ENCODE results near the gene LILRB3. TPM values are rescaled to one million over a fixed set of nuclear protein-coding genes. Genes with fewer than 3 reads are reported as not detected.

LILRB3 gene
- total RNA-seq, 4 donors from 2014 or later = 0.34 to 5.7 (median 2.9) TPM

DNA sequence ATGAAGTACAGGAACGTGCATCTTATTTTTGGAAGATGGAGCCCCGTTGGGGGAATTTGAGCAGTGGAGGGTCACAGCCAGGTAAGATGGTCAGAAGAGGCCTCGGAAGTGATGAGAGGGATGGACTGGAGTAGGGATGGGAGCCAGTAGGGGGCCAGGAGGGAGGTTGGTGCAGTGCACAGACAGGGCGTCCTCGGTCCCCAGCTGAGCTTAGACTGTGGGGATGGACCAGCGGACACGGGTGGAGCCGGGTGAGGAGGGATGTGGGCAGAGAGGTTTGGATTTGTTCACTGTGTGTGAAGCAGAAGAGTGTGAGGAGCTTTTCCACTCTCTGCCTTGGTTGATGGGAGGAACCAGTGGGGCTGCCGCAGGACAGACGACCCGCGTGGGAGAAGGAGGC lies 11.6 kb downstream of the LILRB3 start:
- Histone ChIP-seq H3K27ac (no peak overlapping the region), H3K4me1 (peaks cover 33% of the 10 kb centered on the region), H3K9me3 (no peaks in the 10 kb centered on the region), H3K36me3 (peaks cover 20% of the 10 kb centered on the region), H3K27me3 (no peaks in the 10 kb centered on the region), H3K4me3 (no peak overlapping the region)
- WGBS = 79% methylated on average over 12 of the region's 12 CpGs
- no peak for TF ChIP-seq POLR2AphosphoS5 (IDR thresholded peaks at IDR 0.05)
- TF ChIP-seq CTCF (IDR thresholded peaks at IDR 0.05) = no peak
- TF ChIP-seq POLR2A (IDR thresholded peaks at IDR 0.05) = no peak
- no peak for TF ChIP-seq EP300 (IDR thresholded peaks at IDR 0.05)
- DNase-seq (ENCODE audit: low spot score in 2 of 2) = peak in 1 of 2 donors; percentile 59

GRCh38 chr19:54209811-54210494 lies 12.9 kb downstream of the LILRB3 start:
- TF ChIP-seq POLR2AphosphoS5 (IDR thresholded peaks at IDR 0.05) (no peak), EP300 (IDR thresholded peaks at IDR 0.05) (no peak), POLR2A (IDR thresholded peaks at IDR 0.05) (peak in 1 of 2 donors; percentile 21), CTCF (IDR thresholded peaks at IDR 0.05) (no peak)
- Histone ChIP-seq H3K9me3 (no peaks in the 10 kb centered on the region), H3K27me3 (no peaks in the 10 kb centered on the region), H3K4me3 (no peak overlapping the region), H3K27ac (peak overlapping the region; percentile 43), H3K36me3 (peaks cover 32% of the 10 kb centered on the region), H3K4me1 (peaks cover 46% of the 10 kb centered on the region)
- WGBS = 43% methylated on average over 10 of the region's 10 CpGs
- peak; percentile 79 to 90 for DNase-seq (ENCODE audit: low spot score in 2 of 2)

- H3K36me3 ChIP-seq = peaks cover 39% of the 10 kb centered on the region
- no peak overlapping the region for H3K4me3 ChIP-seq
- 60% methylated on average over 11 of the region's 24 CpGs for WGBS
- no peaks in the 10 kb centered on the region for H3K27me3 ChIP-seq
- TF ChIP-seq CTCF (IDR thresholded peaks at IDR 0.05) (no peak), POLR2A (IDR thresholded peaks at IDR 0.05) (no peak), POLR2AphosphoS5 (IDR thresholded peaks at IDR 0.05) (no peak), EP300 (IDR thresholded peaks at IDR 0.05) (no peak)
- H3K4me1 ChIP-seq = peaks cover 53% of the 10 kb centered on the region
- DNase-seq (ENCODE audit: low spot score in 2 of 2) = no peak
- H3K9me3 ChIP-seq = no peaks in the 10 kb centered on the region
- peak overlapping the region; percentile 43 for H3K27ac ChIP-seq
Observed at GRCh38 chr19:54209058-54209810, 13.6 kb downstream of the LILRB3 start.

DNA sequence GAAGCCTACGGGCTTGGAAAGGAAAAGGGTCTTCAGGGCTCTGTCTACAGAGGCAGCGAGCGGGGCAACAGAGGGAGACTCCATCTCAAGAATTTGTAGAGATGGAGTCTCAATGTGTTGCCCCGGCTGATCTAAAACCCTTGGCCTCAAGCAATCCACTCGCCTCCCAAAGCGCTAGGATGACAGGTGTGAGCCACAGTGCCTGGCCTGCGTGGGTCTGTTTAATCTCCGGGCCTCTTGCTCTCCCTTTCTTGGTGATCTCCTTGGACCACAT lies 14.1 kb downstream of the LILRB3 start:
- H3K4me1 ChIP-seq = peaks cover 59% of the 10 kb centered on the region
- no peak for DNase-seq (ENCODE audit: low spot score in 2 of 2)
- no peak overlapping the region for H3K4me3 ChIP-seq
- no peaks in the 10 kb centered on the region for H3K27me3 ChIP-seq
- WGBS = 60% methylated on average over 1 of the region's 8 CpGs
- H3K36me3 ChIP-seq = peaks cover 44% of the 10 kb centered on the region
- TF ChIP-seq POLR2AphosphoS5 (IDR thresholded peaks at IDR 0.05) (no peak), CTCF (IDR thresholded peaks at IDR 0.05) (no peak), EP300 (IDR thresholded peaks at IDR 0.05) (no peak), POLR2A (IDR thresholded peaks at IDR 0.05) (no peak)
- no peaks in the 10 kb centered on the region for H3K9me3 ChIP-seq
- H3K27ac ChIP-seq = peak overlapping the region; percentile 43

GRCh38 chr19:54207983-54208783 lies 14.6 kb downstream of the LILRB3 start:
- DNase-seq (ENCODE audit: low spot score in 2 of 2) = peak in 1 of 2 donors; percentile 81
- no peak overlapping the region for H3K4me3 ChIP-seq

More at GRCh38 chr19:54207983-54208783, 14.6 kb downstream of the LILRB3 start:
- H3K27ac ChIP-seq = peak overlapping the region; percentile 55
- H3K4me1 ChIP-seq = peaks cover 64% of the 10 kb centered on the region
- H3K27me3 ChIP-seq = no peaks in the 10 kb centered on the region
- 54% methylated on average over 12 of the region's 18 CpGs for WGBS
- no peak for TF ChIP-seq EP300 (IDR thresholded peaks at IDR 0.05)
- no peak for TF ChIP-seq CTCF (IDR thresholded peaks at IDR 0.05)
- no peak for TF ChIP-seq POLR2AphosphoS5 (IDR thresholded peaks at IDR 0.05)
- peak in 1 of 2 donors; percentile 18 for TF ChIP-seq POLR2A (IDR thresholded peaks at IDR 0.05)
- H3K36me3 ChIP-seq = peaks cover 50% of the 10 kb centered on the region
- H3K9me3 ChIP-seq = no peaks in the 10 kb centered on the region

Data from suprapubic skin (tissue), 4 donors.